Tibial nerve (tissue), 4 donors: ENCODE data around the gene ASB1. TPM values are rescaled to one million over a fixed set of nuclear protein-coding genes. Genes with fewer than 3 reads are reported as not detected.

Experiments used
- DNase-seq, 2 donors: peaks; one replicate each; pipeline ENCODE4 v3.0.0-alpha.2; 2019; ENCODE audit warnings: low spot score in 2 of 2
- H3K27ac ChIP-seq, 4 donors: fragments of 200-600 bp; sonication (generic) in 3 of 4; one replicate each; pipeline ENCODE4 v1.5.1; 2017 to 2019; ENCODE audit warnings: mild to moderate bottlenecking in 1 of 4
- H3K27me3 ChIP-seq, 2 donors: fragments of 200-600 bp; sonication (generic) in 1 of 2; one replicate each; pipeline versions ENCODE4 v1.5.1 to v1.6.0; 2017 to 2019
- H3K36me3 ChIP-seq, 3 donors: fragments of 200-600 bp; sonication (generic); one replicate each; pipeline ENCODE4 v1.5.1; 2018 to 2019
- H3K4me1 ChIP-seq, 4 donors: fragments of 200-600 bp; sonication (generic) in 3 of 4; one replicate each; pipeline ENCODE4 v1.5.1; 2017 to 2019
- H3K4me3 ChIP-seq, 4 donors: fragments of 200-600 bp; sonication (generic) in 3 of 4; one replicate each; pipeline ENCODE4 v1.5.1; 2017 to 2019; ENCODE audit warnings: mild to moderate bottlenecking in 1 of 4, moderate library complexity in 1 of 4
- H3K9me3 ChIP-seq, 4 donors: fragments of 200-600 bp; sonication (generic) in 3 of 4; one replicate each; pipeline ENCODE4 v1.5.1; 2017 to 2019
- CTCF ChIP-seq, 5 experiments: fragments of 200-600 bp in 3 of 5; fragments of 450-650 bp in 2 of 5; sonication (generic) in 3 of 5; IDR thresholded peaks; one replicate each; pipeline ENCODE4 v1.5.1; 2016 to 2019; ENCODE audit warnings: antibody characterized with exemption in 5 of 5, mild to moderate bottlenecking in 3 of 5, moderate library complexity in 2 of 5
- EP300 ChIP-seq, 2 donors: sonication (generic); formaldehyde crosslinking; IDR thresholded peaks; one replicate each; pipeline ENCODE4 v1.6.1; 2017; ENCODE audit warnings: antibody characterized with exemption in 2 of 2, mild to moderate bottlenecking in 1 of 2
- POLR2A ChIP-seq, 2 donors: fragments of 450-650 bp; IDR thresholded peaks; one replicate each; pipeline ENCODE4 v1.6.1; 2017; ENCODE audit warnings: antibody characterized with exemption in 2 of 2, mild to moderate bottlenecking in 2 of 2, moderate library complexity in 2 of 2
- WGBS, 2 donors: methylation state at CpG; one replicate each; pipeline ENCODE4 v1.1.5; 2018; 5-methylcytosine and 5-hydroxymethylcytosine counted together
- total RNA-seq, 4 donors: library from RNA; depleted of rRNA; stranded (reverse); fragments of >200 nt; gene quantifications; one replicate each; pipeline ENCODE4 v1.1.0, GENCODE V29; 2016

Gene ASB1
- total RNA-seq, 4 donors from 2014 or later = 21.3 to 26.0 (median 24.2) TPM

GRCh38 chr2:238430781-238431180 is 4.1 kb downstream of the ASB1 start:
- Histone ChIP-seq H3K9me3 (peaks cover 0 to 15% (median 0%) of the 10 kb centered on the region in 4 donors), H3K27ac (no peak overlapping the region), H3K4me3 (no peak overlapping the region), H3K4me1 (peaks cover 0 to 21% (median 17%) of the 10 kb centered on the region in 4 donors), H3K36me3 (peaks cover 0 to 41% (median 13%) of the 10 kb centered on the region in 3 donors), H3K27me3 (no peaks in the 10 kb centered on the region)
- DNase-seq = no peak
- 93 to 94% methylated on average over 6 of the region's 6 CpGs for WGBS, 2 donors
- TF ChIP-seq EP300 (IDR thresholded peaks at IDR 0.05) (no peak), POLR2A (IDR thresholded peaks at IDR 0.05) (no peak), CTCF (IDR thresholded peaks at IDR 0.05) (no peak)

GRCh38 chr2:238431456-238431855 is 4.7 kb downstream of the ASB1 start:
- no peak for DNase-seq
- Histone ChIP-seq H3K27me3 (no peaks in the 10 kb centered on the region), H3K36me3 (peaks cover 0 to 48% (median 15%) of the 10 kb centered on the region in 3 donors), H3K4me3 (no peak overlapping the region), H3K9me3 (peaks cover 0 to 15% (median 0%) of the 10 kb centered on the region in 4 donors), H3K4me1 (peaks cover 0 to 18% (median 12%) of the 10 kb centered on the region in 4 donors), H3K27ac (no peak overlapping the region)
- 45 to 52% methylated on average over 1 of the region's 1 CpG for WGBS, 2 donors
- TF ChIP-seq CTCF (IDR thresholded peaks at IDR 0.05) = no peak
- TF ChIP-seq EP300 (IDR thresholded peaks at IDR 0.05) = no peak
- no peak for TF ChIP-seq POLR2A (IDR thresholded peaks at IDR 0.05)

- Histone ChIP-seq H3K27ac (no peak overlapping the region), H3K27me3 (no peaks in the 10 kb centered on the region), H3K9me3 (peaks cover 0 to 15% (median 0%) of the 10 kb centered on the region in 4 donors), H3K4me1 (peaks cover 0 to 8% (median 5%) of the 10 kb centered on the region in 4 donors), H3K36me3 (peaks cover 0 to 58% (median 15%) of the 10 kb centered on the region in 3 donors), H3K4me3 (no peak overlapping the region)
- TF ChIP-seq EP300 (IDR thresholded peaks at IDR 0.05) = no peak
- TF ChIP-seq POLR2A (IDR thresholded peaks at IDR 0.05) = no peak
- no peak for TF ChIP-seq CTCF (IDR thresholded peaks at IDR 0.05)
- WGBS, 2 donors = 88 to 93% methylated on average over 14 of the region's 14 CpGs
- no peak for DNase-seq
Observed at GRCh38 chr2:238433300-238433915, 6.7 kb downstream of the ASB1 start.

- Histone ChIP-seq H3K27ac (no peak overlapping the region), H3K27me3 (no peaks in the 10 kb centered on the region), H3K4me3 (no peak overlapping the region), H3K36me3 (peaks cover 0 to 62% (median 15%) of the 10 kb centered on the region in 3 donors), H3K4me1 (peaks cover 0 to 10% (median 5%) of the 10 kb centered on the region in 4 donors), H3K9me3 (peaks cover 0 to 15% (median 0%) of the 10 kb centered on the region in 4 donors)
- WGBS, 2 donors = 87 to 91% methylated on average over 13 of the region's 13 CpGs
- no peak for DNase-seq
- TF ChIP-seq EP300 (IDR thresholded peaks at IDR 0.05) (no peak), CTCF (IDR thresholded peaks at IDR 0.05) (no peak), POLR2A (IDR thresholded peaks at IDR 0.05) (no peak)
Observed at GRCh38 chr2:238433941-238434845, 7.5 kb downstream of the ASB1 start.
